Uterus (tissue), 4 donors: Measurements from ENCODE around the gene PLAAT3. TPM values are rescaled to one million over a fixed set of nuclear protein-coding genes. Genes with fewer than 3 reads are reported as not detected.

Experiments
- DNase-seq, 2 donors: peaks; one replicate each; pipeline ENCODE4 v3.0.0-alpha.2; 2019 to 2020
- H3K27ac ChIP-seq, 2 donors: fragments of 200-600 bp; sonication (generic); 1 replicate in 1 of 2; 2 replicates in 1 of 2; pipeline ENCODE4 v1.5.1; 2016 to 2018
- H3K27me3 ChIP-seq, 2 donors: fragments of 200-600 bp; sonication (generic); one replicate each; pipeline ENCODE4 v1.5.1; 2018 to 2019; ENCODE audit warnings: control low read depth in 1 of 2
- H3K36me3 ChIP-seq, 2 donors: fragments of 200-600 bp; sonication (generic); one replicate each; pipeline ENCODE4 v1.5.1; 2019; ENCODE audit warnings: control low read depth in 1 of 2
- H3K4me1 ChIP-seq, 2 donors: fragments of 200-600 bp; sonication (generic); one replicate each; pipeline ENCODE4 v1.5.1; 2018 to 2019; ENCODE audit warnings: control low read depth in 1 of 2
- H3K4me3 ChIP-seq, 2 donors: fragments of 200-600 bp; sonication (generic); 1 replicate in 1 of 2; 2 replicates in 1 of 2; pipeline ENCODE4 v1.5.1; 2018 to 2019; ENCODE audit warnings: mild to moderate bottlenecking in 1 of 2
- H3K9me3 ChIP-seq, 2 donors: fragments of 200-600 bp; sonication (generic); one replicate each; pipeline ENCODE4 v1.5.1; 2019; ENCODE audit warnings: control low read depth in 1 of 2
- POLR2A ChIP-seq, 2 donors: fragments of 450-650 bp; IDR thresholded peaks; one replicate each; pipeline ENCODE4 v1.6.1; 2016; ENCODE audit warnings: antibody characterized with exemption in 2 of 2, mild to moderate bottlenecking in 1 of 2, moderate library complexity in 1 of 2
- intact Hi-C: fragments of 100-400 bp; cut with DNase I; formaldehyde crosslinking; loops from one replicate; pipeline ENCODE4 v1.15.1; 2023; ENCODE audit warnings: low total_unique reads
- total RNA-seq, 4 donors: library from RNA; depleted of rRNA in 3 of 4; stranded (reverse); fragments of >200 nt in 3 of 4; gene quantifications; one replicate each; pipeline versions ENCODE4 v1.1.0 to v1.2.4, GENCODE V29; 2014 to 2023
- TF ChIP-seq, protein P1 (sequence below), 4 experiments: fragments of 200-600 bp in 2 of 4; fragments of 450-650 bp in 2 of 4; sonication (generic) in 2 of 4; IDR thresholded peaks; one replicate each; pipeline ENCODE4 v1.5.1; 2016 to 2019; ENCODE audit warnings: antibody characterized with exemption in 4 of 4, mild to moderate bottlenecking in 2 of 4, moderate library complexity in 1 of 4
- donor health status: DM: yes; HTN: yes; CAD: no.

The PLAAT3 gene
- 10 to 100 TPM; 10.0 to 32.3 (median 14.0) TPM for total RNA-seq

DNA sequence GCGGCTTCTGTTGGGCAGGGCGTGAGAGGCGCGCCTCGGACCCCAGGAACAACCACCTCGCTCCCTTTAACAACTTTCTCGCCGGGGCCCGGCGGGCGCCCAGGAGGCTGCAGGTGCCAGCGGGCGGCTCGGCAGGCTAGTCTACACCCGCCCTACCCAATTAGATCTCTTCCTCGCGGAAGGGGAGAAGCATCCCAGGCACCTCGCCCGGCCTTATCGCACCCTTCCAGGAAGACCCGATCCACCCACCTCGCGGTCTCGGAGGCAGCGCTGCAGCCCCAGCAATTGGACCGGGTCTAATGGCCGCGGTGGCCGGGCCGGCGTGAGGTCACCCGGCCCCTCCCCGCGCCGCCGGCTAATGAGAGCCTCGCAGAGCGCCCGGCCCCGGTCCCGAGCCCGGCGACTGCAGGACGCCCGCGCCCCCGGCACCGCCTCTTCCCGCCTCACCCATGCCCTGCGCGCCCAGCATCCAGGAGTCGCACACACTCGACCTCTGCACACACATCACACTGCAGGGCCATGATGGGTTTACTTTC lies at the start of gene PLAAT3:
Gene PLAAT3, minus strand, starts transcription at position 298 of the 536 bp plus-strand sequence. CDS start 419 bp downstream, outside the sequence.
- intact Hi-C loops: no loop called here

DNA sequence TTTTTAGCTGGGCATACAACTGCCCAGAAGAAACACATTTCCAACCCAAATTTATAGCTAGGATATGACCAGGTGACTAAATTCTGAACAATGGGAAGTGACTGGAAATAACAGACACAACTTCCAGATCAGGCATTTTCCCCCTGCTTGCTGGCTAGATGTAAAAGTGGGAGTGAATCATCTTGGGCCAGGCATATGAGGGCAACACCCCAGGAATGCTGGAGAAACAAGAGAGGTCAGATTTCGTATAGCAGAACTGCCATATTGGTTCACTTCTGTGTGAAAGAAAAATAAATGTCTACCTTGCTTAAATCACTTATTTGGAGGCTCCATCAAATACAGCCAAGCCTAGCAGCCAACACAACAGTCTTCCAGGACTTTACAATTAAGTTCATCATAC lies 49.6 kb upstream of the PLAAT3 start:
- H3K9me3 ChIP-seq: no peaks in the 10 kb centered on the region
- no peak overlapping the region for H3K4me3 ChIP-seq
- no peak for TF ChIP-seq POLR2A (IDR thresholded peaks at IDR 0.05)
- TF ChIP-seq, protein P1, sequence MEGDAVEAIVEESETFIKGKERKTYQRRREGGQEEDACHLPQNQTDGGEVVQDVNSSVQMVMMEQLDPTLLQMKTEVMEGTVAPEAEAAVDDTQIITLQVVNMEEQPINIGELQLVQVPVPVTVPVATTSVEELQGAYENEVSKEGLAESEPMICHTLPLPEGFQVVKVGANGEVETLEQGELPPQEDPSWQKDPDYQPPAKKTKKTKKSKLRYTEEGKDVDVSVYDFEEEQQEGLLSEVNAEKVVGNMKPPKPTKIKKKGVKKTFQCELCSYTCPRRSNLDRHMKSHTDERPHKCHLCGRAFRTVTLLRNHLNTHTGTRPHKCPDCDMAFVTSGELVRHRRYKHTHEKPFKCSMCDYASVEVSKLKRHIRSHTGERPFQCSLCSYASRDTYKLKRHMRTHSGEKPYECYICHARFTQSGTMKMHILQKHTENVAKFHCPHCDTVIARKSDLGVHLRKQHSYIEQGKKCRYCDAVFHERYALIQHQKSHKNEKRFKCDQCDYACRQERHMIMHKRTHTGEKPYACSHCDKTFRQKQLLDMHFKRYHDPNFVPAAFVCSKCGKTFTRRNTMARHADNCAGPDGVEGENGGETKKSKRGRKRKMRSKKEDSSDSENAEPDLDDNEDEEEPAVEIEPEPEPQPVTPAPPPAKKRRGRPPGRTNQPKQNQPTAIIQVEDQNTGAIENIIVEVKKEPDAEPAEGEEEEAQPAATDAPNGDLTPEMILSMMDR (IDR thresholded peaks at IDR 0.05): no peak
- peaks cover 0 to 14% of the 10 kb centered on the region in 2 donors for H3K4me1 ChIP-seq
- intact Hi-C loops: no loop called here
- no peak for DNase-seq
- H3K27me3 ChIP-seq: no peaks in the 10 kb centered on the region
- H3K27ac ChIP-seq: no peak overlapping the region
- no peaks in the 10 kb centered on the region for H3K36me3 ChIP-seq

More for the DNA sequence above, at the start of gene PLAAT3:
- no peaks in the 10 kb centered on the region for H3K36me3 ChIP-seq
- TF ChIP-seq, protein P1 (IDR thresholded peaks at IDR 0.05): no peak
- peak; percentile 25 to 60 for TF ChIP-seq POLR2A (IDR thresholded peaks at IDR 0.05)
- H3K4me3 ChIP-seq: peak within 1 kb of the TSS; percentile 61 to 83
- H3K4me1 ChIP-seq: peaks cover 0 to 6% of the 10 kb centered on the region in 2 donors
- peak; percentile 47 to 63 for DNase-seq
- no peaks in the 10 kb centered on the region for H3K9me3 ChIP-seq
- peak within 1 kb of the TSS; percentile 63 to 80 for H3K27ac ChIP-seq
- no peaks in the 10 kb centered on the region for H3K27me3 ChIP-seq

DNA sequence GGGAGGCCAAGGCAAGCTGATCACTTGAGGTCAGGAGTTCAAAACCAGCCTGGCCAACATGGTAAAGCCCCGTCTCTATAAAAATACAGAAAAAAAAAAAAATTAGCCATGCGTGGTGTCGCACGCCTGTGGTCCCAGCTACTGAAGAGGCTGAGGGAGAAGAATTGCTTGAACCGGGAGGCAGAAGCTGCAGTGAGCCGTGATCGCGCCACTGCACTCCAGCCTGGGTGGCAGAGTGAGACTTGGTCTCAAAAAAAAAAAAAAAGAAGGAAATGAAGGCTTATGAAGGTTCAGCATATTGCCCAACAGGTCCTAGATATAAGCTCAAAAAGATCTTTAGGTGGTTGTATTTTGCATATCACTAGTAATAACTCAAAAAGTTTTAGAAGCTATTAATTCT lies 46.7 kb upstream of the PLAAT3 start:
- TF ChIP-seq POLR2A (IDR thresholded peaks at IDR 0.05): no peak
- TF ChIP-seq, protein P1 (IDR thresholded peaks at IDR 0.05): no peak
- no peak for DNase-seq
- Histone ChIP-seq H3K4me3 (no peak overlapping the region), H3K4me1 (peaks cover 0 to 3% of the 10 kb centered on the region in 2 donors), H3K27me3 (no peaks in the 10 kb centered on the region), H3K36me3 (no peaks in the 10 kb centered on the region), H3K9me3 (no peaks in the 10 kb centered on the region), H3K27ac (no peak overlapping the region)
- intact Hi-C loops: no loop called here

DNA sequence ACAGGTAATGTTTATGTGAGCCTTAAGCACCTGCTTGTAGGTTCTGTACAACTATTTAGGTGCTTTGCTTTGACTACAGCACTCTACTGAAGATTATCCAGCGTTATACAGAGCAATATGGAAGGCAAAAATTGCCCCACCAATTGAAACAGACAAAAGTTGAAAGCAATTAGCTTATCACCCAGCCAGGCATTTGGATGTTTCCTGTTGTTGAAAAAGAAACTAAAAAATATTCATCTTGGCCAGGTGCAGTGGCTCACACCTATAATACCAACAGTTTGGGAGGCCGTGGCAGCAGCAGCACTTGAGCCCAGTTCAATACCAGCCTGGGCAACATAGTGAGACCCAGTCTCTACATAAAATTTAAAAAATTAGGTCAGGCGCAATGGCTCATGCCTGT lies 38.4 kb upstream of the PLAAT3 start:
- no peak for DNase-seq
- no peak overlapping the region for H3K27ac ChIP-seq
- TF ChIP-seq POLR2A (IDR thresholded peaks at IDR 0.05): no peak
- TF ChIP-seq, protein P1 (IDR thresholded peaks at IDR 0.05): no peak
- H3K4me1 ChIP-seq: no peaks in the 10 kb centered on the region
- H3K36me3 ChIP-seq: no peaks in the 10 kb centered on the region
- intact Hi-C loops: no loop called here
- H3K27me3 ChIP-seq: no peaks in the 10 kb centered on the region
- H3K9me3 ChIP-seq: no peaks in the 10 kb centered on the region
- no peak overlapping the region for H3K4me3 ChIP-seq

DNA sequence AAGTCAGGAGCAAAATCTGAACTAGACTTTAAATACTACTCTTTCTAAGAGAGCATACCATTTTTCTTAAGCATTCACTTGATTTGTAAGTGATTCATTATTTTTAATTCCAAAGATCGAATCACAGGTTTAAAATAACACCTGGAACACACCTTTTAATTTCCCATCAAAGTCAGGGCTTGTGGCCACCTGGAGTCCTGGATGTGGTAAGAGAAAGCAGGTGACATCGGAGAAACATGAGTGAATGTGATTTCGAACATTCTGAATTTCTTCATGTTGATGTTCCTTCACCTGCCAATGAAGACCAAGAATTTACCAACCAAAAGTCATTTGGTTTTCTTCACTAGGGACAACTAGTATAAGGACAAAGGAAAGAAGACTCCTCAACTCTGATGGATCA lies 29.0 kb upstream of the PLAAT3 start:
- H3K27ac ChIP-seq: no peak overlapping the region
- H3K4me1 ChIP-seq: no peaks in the 10 kb centered on the region
- no peaks in the 10 kb centered on the region for H3K9me3 ChIP-seq
- H3K4me3 ChIP-seq: no peak overlapping the region
- TF ChIP-seq, protein P1 (IDR thresholded peaks at IDR 0.05): no peak
- no peak for TF ChIP-seq POLR2A (IDR thresholded peaks at IDR 0.05)
- no peaks in the 10 kb centered on the region for H3K27me3 ChIP-seq
- no peak for DNase-seq
- intact Hi-C loops: no loop called here
- H3K36me3 ChIP-seq: no peaks in the 10 kb centered on the region
